CD4-positive, CD25-positive, alpha-beta regulatory T cell (primary cell): Measurements from ENCODE around the gene CLECL1. TPM values are rescaled to one million over a fixed set of nuclear protein-coding genes. Genes with fewer than 3 reads are reported as not detected.
"Not testable (repeated sequence)": the region's sequence is repeated elsewhere in the genome, so short reads cannot be mapped to it uniquely, and the experiment has no call there.

ENCODE experiments used
- ATAC-seq, 2 donors: fragments of 150-1000 bp; cut with Tn5 transposase; one replicate each; pipeline ENCODE4 v1.10.0; 2021; ENCODE audit warnings: low read depth in 2 of 2, moderate number of reproducible peaks in 2 of 2, moderate library complexity in 1 of 2
- DNase-seq, 3 donors: peaks; one replicate each; pipeline versions ENCODE4 v3.0.0 to v3.0.0-alpha.2; 2012 to 2022; ENCODE audit warnings: mixed read lengths in 1 of 3
- H3K27ac ChIP-seq: one replicate; pipeline ENCODE4 v1.7.0; 2013; ENCODE audit warnings: mild to moderate bottlenecking, low read length; ENCODE audit not compliant: insufficient read depth, poor library complexity, severe bottlenecking
- H3K27me3 ChIP-seq: one replicate; pipeline ENCODE4 v1.7.0; 2013; ENCODE audit warnings: low read length; ENCODE audit not compliant: control insufficient read depth, insufficient read depth
- H3K36me3 ChIP-seq: one replicate; pipeline ENCODE4 v1.7.0; 2013; ENCODE audit warnings: mild to moderate bottlenecking, low read length, moderate library complexity; ENCODE audit not compliant: control insufficient read depth, insufficient read depth
- H3K4me1 ChIP-seq: 2 replicates; pipeline ENCODE4 v1.7.0; 2013; ENCODE audit warnings: mild to moderate bottlenecking, low read length; ENCODE audit not compliant: insufficient read depth, control insufficient read depth, poor library complexity, severe bottlenecking
- H3K4me3 ChIP-seq: one replicate; pipeline ENCODE4 v1.7.0; 2013; ENCODE audit warnings: low read depth, mild to moderate bottlenecking, low read length, moderate library complexity
- H3K9me3 ChIP-seq, 2 experiments: 1 replicate in 1 of 2; 2 replicates in 1 of 2; pipeline ENCODE4 v1.7.0; 2013; ENCODE audit warnings: low read length in 2 of 2, mild to moderate bottlenecking in 1 of 2, moderate library complexity in 1 of 2; ENCODE audit not compliant: control insufficient read depth in 2 of 2
- H3K27ac Mint-ChIP-seq, 3 donors: one replicate each; pipeline ENCODE4 v1.8.0; 2020 to 2022; ENCODE audit warnings: mild to moderate bottlenecking in 3 of 3, mixed read lengths in 3 of 3, moderate library complexity in 2 of 3
- H3K27me3 Mint-ChIP-seq: one replicate; pipeline ENCODE4 v1.8.0; 2022; ENCODE audit warnings: mild to moderate bottlenecking, mixed read lengths
- H3K36me3 Mint-ChIP-seq: one replicate; pipeline ENCODE4 v1.8.0; 2020; ENCODE audit warnings: mixed read lengths
- H3K4me1 Mint-ChIP-seq, 4 donors: one replicate each; pipeline ENCODE4 v1.8.0; 2020 to 2022; ENCODE audit warnings: mixed read lengths in 4 of 4, mild to moderate bottlenecking in 1 of 4
- H3K4me3 Mint-ChIP-seq, 4 donors: one replicate each; pipeline ENCODE4 v1.8.0; 2020 to 2022; ENCODE audit warnings: mild to moderate bottlenecking in 4 of 4, mixed read lengths in 4 of 4, moderate library complexity in 3 of 4
- H3K9me3 Mint-ChIP-seq, 7 donors: one replicate each; pipeline ENCODE4 v1.8.0; 2020 to 2022; ENCODE audit warnings: mixed read lengths in 7 of 7, mild to moderate bottlenecking in 3 of 7, moderate library complexity in 2 of 7
- polyA plus RNA-seq, 4 donors: library from polyadenylated mRNA; unstranded; fragments of 300-500 nt; fragmentation: Illumina TruSeq; gene quantifications; one replicate each; pipeline ENCODE4 v1.2.3, GENCODE V29; 2021
- total RNA-seq: library from RNA; stranded (reverse); gene quantifications from one replicate; pipeline ENCODE4 v1.2.3, GENCODE V29; 2022

Gene CLECL1
- total and polyA plus RNA-seq, 5 donors from 2014 or later: 0.84 TPM; not detected in 4

GRCh38 chr12:9699898-9700605 lies 32.8 kb downstream of the CLECL1 start:
- H3K4me1 Mint-ChIP-seq: peaks cover 43 to 65% (median 54%) of the 10 kb centered on the region in 4 donors
- no peaks in the 10 kb centered on the region for H3K27me3 ChIP-seq
- peaks cover 26% of the 10 kb centered on the region for H3K36me3 Mint-ChIP-seq
- H3K4me3 Mint-ChIP-seq: peak overlapping the region in 2 of 4 donors; percentile 16 to 56
- H3K4me3 ChIP-seq: peak overlapping the region; percentile 22
- H3K9me3 ChIP-seq: peaks cover 12% of the 10 kb centered on the region in 2 experiments
- H3K27ac Mint-ChIP-seq: peak overlapping the region in 2 of 3 donors; percentile 27 to 35
- no peaks in the 10 kb centered on the region for H3K27me3 Mint-ChIP-seq
- DNase-seq: no peak
- peaks cover 7% of the 10 kb centered on the region for H3K36me3 ChIP-seq
- peaks cover 27% of the 10 kb centered on the region for H3K4me1 ChIP-seq
- no peak for ATAC-seq
- H3K27ac ChIP-seq: peak overlapping the region; percentile 39
- H3K9me3 Mint-ChIP-seq: peaks cover 0 to 40% (median 6%) of the 10 kb centered on the region in 7 donors

DNA sequence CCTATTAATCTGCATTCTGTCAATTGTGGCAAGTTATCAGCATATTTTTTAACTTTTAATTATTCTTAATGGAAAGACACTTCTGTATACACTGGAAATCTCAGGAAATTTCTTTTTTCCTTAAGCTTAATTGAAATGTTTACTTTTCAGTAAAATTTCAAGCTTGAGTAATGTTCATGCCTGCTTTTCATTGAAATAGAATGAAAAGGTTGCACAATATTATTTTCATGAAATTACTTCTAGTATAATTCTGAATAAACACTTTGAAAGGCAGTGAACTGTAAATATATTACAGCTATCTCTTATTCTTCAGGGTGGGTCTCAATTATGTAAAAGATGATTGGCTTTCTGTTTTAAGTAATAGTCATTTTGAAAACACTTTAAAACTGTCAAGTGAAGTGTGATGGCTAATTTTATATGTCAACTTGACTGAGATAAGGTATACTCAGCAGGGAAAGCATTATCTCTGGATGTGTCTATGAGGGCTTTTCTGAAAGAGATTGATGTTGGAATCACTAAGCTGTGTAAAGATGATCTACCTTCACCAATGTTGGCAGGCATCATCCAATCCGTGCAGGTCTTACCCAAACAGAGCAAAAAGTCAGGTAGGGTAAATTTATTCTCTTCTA lies 33.5 kb downstream of the CLECL1 start:
- Mint-ChIP-seq H3K4me1 (peaks cover 45 to 65% (median 55%) of the 10 kb centered on the region in 4 donors), H3K9me3 (peaks cover 0 to 40% (median 8%) of the 10 kb centered on the region in 7 donors), H3K4me3 (peak overlapping the region in 1 of 4 donors; percentile 16), H3K36me3 (peaks cover 33% of the 10 kb centered on the region), H3K27ac (peak overlapping the region; percentile 27 to 52 (median 35)), H3K27me3 (no peaks in the 10 kb centered on the region)
- Histone ChIP-seq H3K27me3 (no peaks in the 10 kb centered on the region), H3K27ac (peak overlapping the region; percentile 39), H3K9me3 (peaks cover 12 to 16% of the 10 kb centered on the region in 2 experiments), H3K36me3 (peaks cover 13% of the 10 kb centered on the region), H3K4me3 (peak overlapping the region; percentile 22), H3K4me1 (peaks cover 27% of the 10 kb centered on the region)
- no peak for ATAC-seq
- DNase-seq: peak in 1 of 3 donors; percentile 41

GRCh38 chr12:9698681-9699080 lies 34.2 kb downstream of the CLECL1 start:
- peaks cover 38% of the 10 kb centered on the region for H3K36me3 Mint-ChIP-seq
- no peak overlapping the region for H3K27ac ChIP-seq

GRCh38 chr12:9697619-9698018 lies 35.3 kb downstream of the CLECL1 start:
- peaks cover 0 to 40% (median 6%) of the 10 kb centered on the region in 7 donors for H3K9me3 Mint-ChIP-seq
- Histone ChIP-seq H3K27me3 (no peaks in the 10 kb centered on the region), H3K9me3 (peaks cover 12 to 19% of the 10 kb centered on the region in 2 experiments), H3K36me3 (peaks cover 31% of the 10 kb centered on the region), H3K27ac (no peak overlapping the region), H3K4me1 (peaks cover 25% of the 10 kb centered on the region), H3K4me3 (no peak overlapping the region)
- H3K27me3 Mint-ChIP-seq: no peaks in the 10 kb centered on the region
- DNase-seq: no peak
- ATAC-seq: peak in 1 of 2 donors; percentile 17
- peaks cover 44 to 65% (median 54%) of the 10 kb centered on the region in 4 donors for H3K4me1 Mint-ChIP-seq
- peak overlapping the region in 1 of 3 donors; percentile 49 for H3K27ac Mint-ChIP-seq
- H3K4me3 Mint-ChIP-seq: peak overlapping the region in 1 of 4 donors; percentile 0
- H3K36me3 Mint-ChIP-seq: peaks cover 48% of the 10 kb centered on the region

More at GRCh38 chr12:9698681-9699080, 34.2 kb downstream of the CLECL1 start:
- ATAC-seq: no peak
- Mint-ChIP-seq H3K9me3 (peaks cover 0 to 40% (median 8%) of the 10 kb centered on the region in 7 donors), H3K27ac (peak overlapping the region; percentile 9 to 86 (median 52)), H3K27me3 (no peaks in the 10 kb centered on the region), H3K4me1 (peaks cover 45 to 65% (median 57%) of the 10 kb centered on the region in 4 donors), H3K4me3 (peak overlapping the region in 1 of 4 donors; percentile 49)
- no peak overlapping the region for H3K4me3 ChIP-seq
- H3K36me3 ChIP-seq: peaks cover 20% of the 10 kb centered on the region
- H3K4me1 ChIP-seq: peaks cover 27% of the 10 kb centered on the region
- H3K9me3 ChIP-seq: peaks cover 12 to 19% of the 10 kb centered on the region in 2 experiments
- no peaks in the 10 kb centered on the region for H3K27me3 ChIP-seq
- DNase-seq: no peak

DNA sequence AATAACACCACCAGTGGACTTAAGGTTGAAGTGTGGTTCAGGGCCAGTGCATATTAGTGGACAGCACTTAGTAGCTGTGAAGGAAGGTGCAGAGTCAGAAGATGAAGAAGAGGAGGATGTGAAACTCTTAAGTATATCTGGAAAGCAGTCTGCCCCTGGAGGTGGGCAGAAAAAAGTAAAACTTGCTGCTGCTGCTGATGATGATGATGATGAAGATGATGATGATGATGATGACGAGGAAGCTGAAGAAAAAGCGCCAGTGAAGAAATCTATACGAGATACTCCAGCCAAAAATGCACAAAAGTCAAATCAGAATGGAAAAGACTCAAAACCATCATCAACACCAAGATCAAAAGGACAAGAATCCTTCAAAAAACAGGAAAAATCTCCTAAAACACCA lies 37.2 kb downstream of the CLECL1 start:
- peaks cover 0 to 35% (median 6%) of the 10 kb centered on the region in 7 donors for H3K9me3 Mint-ChIP-seq
- H3K4me1 ChIP-seq, ATAC-seq, DNase-seq, H3K4me3 ChIP-seq, H3K27ac ChIP-seq, H3K27me3 Mint-ChIP-seq, H3K27me3 ChIP-seq: not testable (repeated sequence)
- peak overlapping the region in 2 of 4 donors; percentile 39 to 52 for H3K4me3 Mint-ChIP-seq
- H3K4me1 Mint-ChIP-seq: peaks cover 36 to 54% (median 48%) of the 10 kb centered on the region in 4 donors
- Histone ChIP-seq H3K36me3 (peaks cover 49% of the 10 kb centered on the region), H3K9me3 (peaks cover 12 to 17% of the 10 kb centered on the region in 2 experiments)
- H3K36me3 Mint-ChIP-seq: peaks cover 66% of the 10 kb centered on the region
- peak overlapping the region; percentile 16 to 77 (median 64) for H3K27ac Mint-ChIP-seq

DNA sequence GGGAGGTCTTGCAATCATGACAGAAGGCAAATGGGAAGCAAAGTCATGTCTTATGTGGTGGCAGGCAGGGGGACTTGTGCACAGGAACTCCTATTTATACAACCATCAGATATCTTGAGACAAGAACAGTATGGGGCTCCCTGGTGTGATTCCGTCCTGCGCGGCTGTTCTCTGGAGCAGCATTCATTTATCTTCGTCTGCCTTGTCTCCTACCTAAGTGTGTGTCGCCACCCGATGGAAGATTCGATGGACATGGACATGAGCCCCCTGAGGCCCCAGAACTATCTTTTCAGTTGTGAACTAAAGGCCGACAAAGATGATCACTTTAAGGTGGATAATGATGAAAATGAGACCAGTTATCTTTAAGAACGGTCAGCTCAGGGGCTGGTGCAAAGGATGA lies 37.7 kb downstream of the CLECL1 start:
- peaks cover 69% of the 10 kb centered on the region for H3K36me3 Mint-ChIP-seq
- H3K4me3 ChIP-seq, H3K27me3 Mint-ChIP-seq, DNase-seq, H3K27me3 ChIP-seq, ATAC-seq, H3K4me1 ChIP-seq: not testable (repeated sequence)
- H3K4me3 Mint-ChIP-seq: peak overlapping the region in 2 of 4 donors; percentile 39 to 52
- Histone ChIP-seq H3K36me3 (peaks cover 54% of the 10 kb centered on the region), H3K9me3 (peaks cover 12 to 14% of the 10 kb centered on the region in 2 experiments), H3K27ac (peak overlapping the region; percentile 20)
- peaks cover 0 to 33% (median 6%) of the 10 kb centered on the region in 7 donors for H3K9me3 Mint-ChIP-seq
- peaks cover 31 to 51% (median 43%) of the 10 kb centered on the region in 4 donors for H3K4me1 Mint-ChIP-seq
- H3K27ac Mint-ChIP-seq: peak overlapping the region in 2 of 3 donors; percentile 16 to 64

GRCh38 chr12:9694241-9694640 lies 38.7 kb downstream of the CLECL1 start:
- Histone ChIP-seq H3K27me3 (no peaks in the 10 kb centered on the region), H3K36me3 (peaks cover 63% of the 10 kb centered on the region), H3K4me1 (peaks cover 3% of the 10 kb centered on the region), H3K9me3 (peaks cover 16 to 23% of the 10 kb centered on the region in 2 experiments), H3K27ac (no peak overlapping the region), H3K4me3 (no peak overlapping the region)
- peaks cover 26 to 50% (median 40%) of the 10 kb centered on the region in 4 donors for H3K4me1 Mint-ChIP-seq
- DNase-seq: no peak
- ATAC-seq: no peak
- peak overlapping the region in 1 of 3 donors; percentile 54 for H3K27ac Mint-ChIP-seq
- peaks cover 78% of the 10 kb centered on the region for H3K36me3 Mint-ChIP-seq
- H3K27me3 Mint-ChIP-seq: no peaks in the 10 kb centered on the region
- peaks cover 0 to 38% (median 11%) of the 10 kb centered on the region in 7 donors for H3K9me3 Mint-ChIP-seq
- H3K4me3 Mint-ChIP-seq: no peak overlapping the region
